Left ventricle myocardium inferior (tissue), 1 donor: ENCODE data around the gene KLK10. TPM values are rescaled to one million over a fixed set of nuclear protein-coding genes. Genes with fewer than 3 reads are reported as not detected.

Source experiments
- DNase-seq: peaks from one replicate; pipeline ENCODE4 v3.0.0-alpha.2; 2020
- H3K27ac ChIP-seq: fragments of 200-600 bp; replicated peaks from 2 replicates; pipeline ENCODE4 v1.8.0; 2021
- H3K27me3 ChIP-seq: fragments of 200-600 bp; 2 replicates; pipeline ENCODE4 v1.8.0; 2021; ENCODE audit warnings: low read depth
- H3K36me3 ChIP-seq: fragments of 200-600 bp; 2 replicates; pipeline ENCODE4 v1.8.0; 2021
- H3K4me1 ChIP-seq: fragments of 200-600 bp; 2 replicates; pipeline ENCODE4 v1.8.0; 2021
- H3K4me3 ChIP-seq: fragments of 200-600 bp; 2 replicates; pipeline ENCODE4 v1.8.0; 2021; ENCODE audit warnings: mild to moderate bottlenecking, moderate library complexity
- H3K9me3 ChIP-seq: fragments of 200-600 bp; replicated peaks from 2 replicates; pipeline ENCODE4 v1.8.0; 2021
- intact Hi-C: fragments of 100-400 bp; cut with micrococcal nuclease; formaldehyde crosslinking; loops from one replicate; pipeline ENCODE4 v1.11.0; 2022
- total RNA-seq: library from RNA; stranded (reverse); fragmentation: NEBNext Ultra II Directional; extraction: Animal tissue kit (Norgen Biotek cat#: 25700); gene quantifications from one replicate; pipeline ENCODE4 v1.2.1, GENCODE V29; 2021
- TF ChIP-seq, protein P1 (sequence below): fragments of 200-600 bp; IDR thresholded peaks from 2 replicates; pipeline ENCODE4 v1.8.0; 2021; ENCODE audit warnings: antibody characterized with exemption, mild to moderate bottlenecking, borderline replicate concordance
- donor health status: DM: no; HTN: yes; CAD: no; lungs with severe emphysema.

Gene KLK10
- total RNA-seq, 1 donor from 2014 or later = not detected

DNA sequence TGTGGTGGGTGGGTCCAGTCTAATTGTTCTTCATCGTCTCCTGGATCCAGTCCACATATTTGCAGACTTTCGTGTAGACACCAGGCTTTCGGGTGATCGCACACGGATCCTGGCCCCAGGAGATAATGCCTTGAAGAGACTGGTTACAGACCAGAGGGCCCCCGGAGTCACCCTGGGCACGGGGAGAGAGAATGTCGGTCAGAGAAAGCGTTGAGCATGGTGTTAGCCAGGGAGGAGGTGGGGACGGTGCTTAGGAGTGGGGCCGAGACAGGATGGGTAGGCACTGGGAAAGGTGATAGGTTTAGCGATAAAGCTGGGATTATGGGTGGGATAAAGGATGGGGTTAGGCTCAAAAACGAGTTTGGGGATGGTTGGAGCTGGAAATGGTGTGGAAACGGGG, 3.0 kb upstream of the KLK10 start:
- H3K27me3 ChIP-seq = peaks cover 92% of the 10 kb centered on the region
- no peak overlapping the region for H3K27ac ChIP-seq
- no peak overlapping the region for H3K4me3 ChIP-seq
- no peaks in the 10 kb centered on the region for H3K9me3 ChIP-seq
- no peaks in the 10 kb centered on the region for H3K36me3 ChIP-seq
- DNase-seq = no peak
- H3K4me1 ChIP-seq = peaks cover 19% of the 10 kb centered on the region
- intact Hi-C loops = no loop called here
- TF ChIP-seq, protein P1, sequence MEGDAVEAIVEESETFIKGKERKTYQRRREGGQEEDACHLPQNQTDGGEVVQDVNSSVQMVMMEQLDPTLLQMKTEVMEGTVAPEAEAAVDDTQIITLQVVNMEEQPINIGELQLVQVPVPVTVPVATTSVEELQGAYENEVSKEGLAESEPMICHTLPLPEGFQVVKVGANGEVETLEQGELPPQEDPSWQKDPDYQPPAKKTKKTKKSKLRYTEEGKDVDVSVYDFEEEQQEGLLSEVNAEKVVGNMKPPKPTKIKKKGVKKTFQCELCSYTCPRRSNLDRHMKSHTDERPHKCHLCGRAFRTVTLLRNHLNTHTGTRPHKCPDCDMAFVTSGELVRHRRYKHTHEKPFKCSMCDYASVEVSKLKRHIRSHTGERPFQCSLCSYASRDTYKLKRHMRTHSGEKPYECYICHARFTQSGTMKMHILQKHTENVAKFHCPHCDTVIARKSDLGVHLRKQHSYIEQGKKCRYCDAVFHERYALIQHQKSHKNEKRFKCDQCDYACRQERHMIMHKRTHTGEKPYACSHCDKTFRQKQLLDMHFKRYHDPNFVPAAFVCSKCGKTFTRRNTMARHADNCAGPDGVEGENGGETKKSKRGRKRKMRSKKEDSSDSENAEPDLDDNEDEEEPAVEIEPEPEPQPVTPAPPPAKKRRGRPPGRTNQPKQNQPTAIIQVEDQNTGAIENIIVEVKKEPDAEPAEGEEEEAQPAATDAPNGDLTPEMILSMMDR = no peak

DNA sequence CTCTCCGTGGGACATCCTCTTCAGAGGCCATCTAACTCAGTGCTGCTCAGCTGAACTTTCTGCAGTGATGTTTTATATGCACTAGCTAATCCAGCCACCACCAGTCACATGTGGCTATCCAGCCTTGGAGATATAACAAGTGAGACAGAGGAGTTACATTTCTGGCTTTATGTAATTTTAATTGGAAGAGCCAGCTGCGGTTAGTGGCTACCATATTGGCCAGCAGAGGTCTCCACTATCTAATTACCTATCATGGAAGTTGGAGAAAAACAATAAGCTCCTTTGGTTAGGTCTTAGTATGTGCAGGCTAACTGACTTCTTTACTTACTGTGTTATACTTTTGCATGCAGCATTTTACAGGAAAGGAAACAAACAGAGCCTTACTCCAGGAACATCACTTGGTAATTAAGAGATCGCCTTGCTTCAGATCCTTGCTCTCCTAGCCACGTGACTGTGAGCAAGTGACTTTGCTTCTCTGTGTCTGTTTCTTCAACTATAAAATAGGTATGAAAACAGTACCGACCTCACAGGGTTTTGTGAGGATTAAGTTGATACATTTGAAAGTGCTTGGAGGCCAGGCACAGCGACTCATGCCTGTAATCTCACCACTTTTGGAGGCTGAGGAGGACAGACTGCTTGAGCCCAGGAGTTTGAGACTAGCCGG, 1.6 kb upstream of the KLK10 start:
- Histone ChIP-seq H3K27me3 (peaks cover 92% of the 10 kb centered on the region), H3K27ac (no peak overlapping the region)
- no peak for DNase-seq

DNA sequence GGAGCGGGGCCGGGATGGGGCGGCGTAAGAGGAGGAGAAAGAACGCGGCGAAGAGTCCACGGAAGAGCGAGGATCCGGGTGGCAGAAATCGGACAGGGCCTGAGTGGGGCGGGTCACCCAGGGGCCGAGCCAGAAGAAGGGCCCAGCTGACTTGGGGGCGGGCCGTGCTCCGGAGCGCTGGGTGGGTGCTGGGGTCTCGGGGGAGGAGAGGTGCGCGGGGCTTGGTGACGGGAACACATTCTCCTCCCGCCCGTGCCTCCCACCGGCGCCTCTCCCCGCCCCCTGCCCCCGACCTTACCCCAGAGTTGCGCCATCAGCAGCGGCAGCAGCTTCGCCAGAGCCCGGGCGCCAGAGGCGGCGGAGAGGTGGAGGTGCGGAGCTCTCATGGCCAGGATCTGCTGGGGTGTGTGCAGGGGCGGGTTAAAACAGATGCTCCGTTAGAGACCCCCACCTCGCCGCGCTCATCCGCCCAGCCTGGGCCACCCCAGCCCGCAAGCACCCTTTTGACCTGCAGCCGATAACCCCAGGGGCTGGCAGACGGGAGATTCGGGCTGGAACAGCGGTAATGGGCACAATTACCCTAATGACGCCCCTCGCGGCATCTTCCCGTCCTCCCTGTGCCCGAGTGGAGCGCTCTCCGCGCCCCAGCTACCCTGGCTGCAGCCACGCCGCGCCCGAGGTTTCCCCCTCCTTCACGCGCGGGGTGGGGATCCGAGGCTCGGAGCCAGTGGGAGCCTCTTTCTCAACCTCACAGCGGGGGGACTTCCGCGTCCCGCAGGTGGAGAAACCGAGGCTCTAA, 565 bp downstream of the KLK10 start:
- intact Hi-C loops = no loop called here
- Histone ChIP-seq H3K27me3 (peaks cover 92% of the 10 kb centered on the region), H3K36me3 (no peaks in the 10 kb centered on the region), H3K4me3 (peak overlapping the region; percentile 55), H3K27ac (no peak overlapping the region), H3K9me3 (no peaks in the 10 kb centered on the region), H3K4me1 (peaks cover 27% of the 10 kb centered on the region)
- TF ChIP-seq, protein P1 = no peak
- DNase-seq = no peak

More for the DNA sequence above, 1.6 kb upstream of the KLK10 start:
- intact Hi-C loops = no loop called here
- H3K4me1 ChIP-seq = peaks cover 27% of the 10 kb centered on the region
- TF ChIP-seq, protein P1 = peak; percentile 75
- no peaks in the 10 kb centered on the region for H3K9me3 ChIP-seq
- no peak overlapping the region for H3K4me3 ChIP-seq
- no peaks in the 10 kb centered on the region for H3K36me3 ChIP-seq

DNA sequence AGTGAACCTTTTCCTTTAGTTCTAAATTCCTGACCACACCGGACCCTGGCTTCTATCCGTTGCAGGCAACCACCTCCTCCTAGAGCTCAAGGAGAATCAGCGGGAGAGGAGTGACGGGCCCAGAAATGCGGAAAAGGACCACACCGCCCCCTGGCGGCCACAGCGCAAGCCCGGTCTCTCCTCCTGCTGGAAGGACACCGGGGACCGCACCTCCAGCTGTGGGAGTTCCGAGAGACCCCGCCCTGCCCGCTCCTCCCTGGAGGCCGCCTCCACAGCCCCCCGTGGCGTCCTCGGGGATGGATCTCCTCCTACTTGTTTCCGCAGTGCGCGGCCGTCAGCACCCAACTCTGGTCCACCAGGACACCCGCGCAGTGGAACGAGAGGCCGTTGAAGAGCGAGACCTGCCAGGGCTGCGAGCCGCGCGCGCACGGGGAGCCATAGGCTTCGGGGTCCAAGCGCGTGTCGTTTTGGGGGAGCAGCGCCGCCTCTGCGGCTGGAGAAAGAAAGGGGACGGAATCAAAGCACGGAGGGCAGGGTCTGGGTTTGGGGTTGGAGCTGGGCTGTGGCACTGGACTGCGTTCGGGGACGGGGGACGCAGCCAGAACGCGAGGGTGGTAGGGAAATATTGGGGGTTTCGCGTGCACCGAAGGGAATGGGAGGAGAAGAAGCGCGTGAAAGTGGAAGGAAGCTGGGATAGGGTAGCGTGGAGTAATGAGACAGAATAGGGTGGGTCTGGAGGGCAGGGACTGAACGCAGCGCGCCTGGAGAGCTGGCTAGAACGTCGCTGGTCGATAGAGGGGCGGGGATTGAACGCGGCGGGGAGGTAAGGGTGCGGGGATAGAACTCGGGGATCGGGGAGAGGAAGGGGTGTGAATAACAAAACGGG, 2.5 kb downstream of the KLK10 start:
- H3K4me3 ChIP-seq = peak overlapping the region; percentile 53

More for the DNA sequence above, 2.5 kb downstream of the KLK10 start:
- Histone ChIP-seq H3K27me3 (peaks cover 90% of the 10 kb centered on the region), H3K27ac (no peak overlapping the region), H3K9me3 (no peaks in the 10 kb centered on the region), H3K36me3 (no peaks in the 10 kb centered on the region), H3K4me1 (peaks cover 27% of the 10 kb centered on the region)
- no peak for DNase-seq
- intact Hi-C loops = no loop called here
- TF ChIP-seq, protein P1 = peak; percentile 54
